Caco-2 (cell line): Measurements from ENCODE around the gene UBAP2. TPM values are rescaled to one million over a fixed set of nuclear protein-coding genes. Genes with fewer than 3 reads are reported as not detected.

Experiments
- BruUV-seq: library from RNA; stranded (reverse); fragments of 400-500 nt; replicated peaks from 2 replicates; lab custom pipeline; 2021; lab: Mats Ljungman, UMichigan
- CTCF ChIA-PET: fragments of 300-600 bp; sonication (Branson Sonifier 250); formaldehyde crosslinking; loops from one replicate; lab custom pipeline; 2022; ENCODE audit warnings: antibody characterized with exemption; lab: Charles Lee
- POLR2A ChIA-PET: fragments of 300-600 bp; sonication (Branson Sonifier 250); formaldehyde crosslinking; loops from one replicate; lab custom pipeline; 2022; ENCODE audit warnings: antibody characterized with exemption; lab: Charles Lee
- DNase-seq, 2 experiments: peaks; one replicate each; pipeline versions ENCODE4 v3.0.0 to v3.0.0-alpha.2; 2020 to 2022
- H3K27me3 ChIP-seq: replicated peaks from 2 replicates; pipeline ENCODE4 v1.6.0; 2011; ENCODE audit warnings: low read length; ENCODE audit not compliant: control insufficient read depth, insufficient read depth
- H3K36me3 ChIP-seq: 2 replicates; pipeline ENCODE4 v1.5.1; 2011; ENCODE audit warnings: low read length; ENCODE audit not compliant: control insufficient read depth, insufficient read depth
- H3K4me1 ChIP-seq: fragments of 250-450 bp; sonication (Bioruptor Pico); 2 replicates; pipeline ENCODE4 v1.5.1; 2020; ENCODE audit warnings: mild to moderate bottlenecking
- H3K4me3 ChIP-seq: 2 replicates; pipeline ENCODE4 v1.5.1; 2011; ENCODE audit warnings: low read depth, mild to moderate bottlenecking, control low read depth, low read length
- H3K9me3 ChIP-seq: fragments of 250-450 bp; sonication (Bioruptor Pico); 2 replicates; pipeline ENCODE4 v1.5.1; 2020; ENCODE audit warnings: mild to moderate bottlenecking, moderate library complexity
- H3K27ac Mint-ChIP-seq: one replicate; pipeline ENCODE4 v1.8.0; 2022; ENCODE audit warnings: mixed read lengths; ENCODE audit not compliant: unreplicated experiment
- H3K27me3 Mint-ChIP-seq: one replicate; pipeline ENCODE4 v1.8.0; 2022; ENCODE audit warnings: mixed read lengths; ENCODE audit not compliant: insufficient read depth, unreplicated experiment
- H3K36me3 Mint-ChIP-seq: one replicate; pipeline ENCODE4 v1.8.0; 2022; ENCODE audit warnings: mild to moderate bottlenecking, mixed read lengths; ENCODE audit not compliant: insufficient read depth, unreplicated experiment
- H3K4me1 Mint-ChIP-seq: one replicate; pipeline ENCODE4 v1.8.0; 2022; ENCODE audit warnings: low read depth, mixed read lengths; ENCODE audit not compliant: unreplicated experiment
- H3K4me3 Mint-ChIP-seq: one replicate; pipeline ENCODE4 v1.8.0; 2022; ENCODE audit warnings: mild to moderate bottlenecking, moderate library complexity, mixed read lengths; ENCODE audit not compliant: unreplicated experiment
- H3K9me3 Mint-ChIP-seq: one replicate; pipeline ENCODE4 v1.8.0; 2022; ENCODE audit warnings: mixed read lengths; ENCODE audit not compliant: unreplicated experiment
- CTCF ChIP-seq, 2 experiments: fragments of 200-600 bp in 1 of 2; IDR thresholded peaks; 1 replicate in 1 of 2; 2 replicates in 1 of 2; pipeline versions ENCODE4 v1.5.1 to v1.8.0; 2011 to 2022; ENCODE audit warnings: antibody characterized with exemption in 1 of 2, control low read depth in 1 of 2, inconsistent platforms in 1 of 2, low read depth in 1 of 2, low read length in 1 of 2, mild to moderate bottlenecking in 1 of 2, moderate library complexity in 1 of 2; ENCODE audit not compliant: insufficient read depth in 1 of 2, severe bottlenecking in 1 of 2, unreplicated experiment in 1 of 2
- intact Hi-C: fragments of 100-400 bp; cut with micrococcal nuclease; formaldehyde crosslinking; loops from one replicate; pipeline ENCODE4 v1.10.0; 2022; ENCODE audit not compliant: unreplicated experiment
- total RNA-seq: library from RNA; stranded (reverse); gene quantifications from 2 replicates; pipeline ENCODE4 v1.2.3, GENCODE V29; 2022

The UBAP2 gene
- total RNA-seq, 1 experiment from 2014 or later, result 87.5 TPM

DNA sequence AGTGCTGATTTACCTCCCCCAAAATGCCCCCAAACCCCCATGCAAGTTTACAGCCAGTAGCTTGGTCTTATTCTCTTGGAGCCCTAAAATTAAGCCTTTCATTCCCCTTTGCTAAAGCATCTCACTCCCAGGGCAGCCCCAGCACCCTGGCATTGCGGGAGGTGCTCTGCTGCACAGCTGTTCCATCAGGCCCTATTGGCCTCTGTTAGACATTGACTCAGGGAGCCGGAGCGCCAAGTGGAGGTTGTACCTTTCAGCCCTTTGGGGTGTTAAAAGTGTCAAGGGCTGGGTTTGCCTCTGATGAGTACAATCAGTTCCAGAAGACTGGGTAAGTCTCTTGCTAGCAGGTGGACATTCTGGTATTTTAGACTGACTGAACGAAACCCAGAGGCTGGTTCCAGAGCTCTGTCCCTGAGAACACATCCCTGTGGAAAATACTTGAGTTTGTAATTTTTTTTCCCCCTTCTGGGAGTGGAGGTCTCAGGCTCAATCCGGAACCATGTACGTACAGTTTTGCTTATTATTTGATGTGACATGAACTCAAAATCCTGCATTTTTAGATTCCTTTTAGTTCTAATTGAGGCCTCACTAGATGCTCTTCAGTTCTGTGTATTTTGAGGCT, 129.3 kb downstream of the UBAP2 start:
- TF ChIP-seq CTCF (IDR thresholded peaks at IDR 0.05; ENCODE audit: insufficient read depth in 1 of 2, low read depth in 1 of 2, low read length in 1 of 2, severe bottlenecking in 1 of 2, unreplicated experiment in 1 of 2), result no peak
- Histone ChIP-seq H3K27me3 (no peaks in the 10 kb centered on the region), H3K4me1 (no peaks in the 10 kb centered on the region), H3K9me3 (no peaks in the 10 kb centered on the region), H3K4me3 (no peak overlapping the region), H3K36me3 (peaks cover 12% of the 10 kb centered on the region)
- ChIA-PET CTCF (interaction anchor here (0.5 kb wide), 1 partner anchor 170 kb away, joined by 6 read pairs; no protein-coding TSS in a partner anchor), POLR2A (no interaction called here)
- peaks cover 12% of the 10 kb centered on the region for H3K4me1 Mint-ChIP-seq
- BruUV-seq, result no TSS peak
- intact Hi-C loops, result no loop called here
- no peaks in the 10 kb centered on the region for H3K27me3 Mint-ChIP-seq
- H3K9me3 Mint-ChIP-seq, result no peaks in the 10 kb centered on the region
- H3K4me3 Mint-ChIP-seq, result no peak overlapping the region
- H3K27ac Mint-ChIP-seq, result no peak overlapping the region
- no peak for DNase-seq
- peaks cover 100% of the 10 kb centered on the region for H3K36me3 Mint-ChIP-seq

- Mint-ChIP-seq H3K27me3 (no peaks in the 10 kb centered on the region), H3K4me3 (no peak overlapping the region), H3K36me3 (peaks cover 97% of the 10 kb centered on the region), H3K4me1 (peaks cover 12% of the 10 kb centered on the region), H3K27ac (no peak overlapping the region), H3K9me3 (no peaks in the 10 kb centered on the region)
- ChIA-PET POLR2A (interaction anchor here (0.7 kb wide), 1 partner anchor 63 kb away, joined by 3 read pairs; no protein-coding TSS in a partner anchor), CTCF (interaction anchor here (0.6 kb wide), 2 partner anchors 31 to 104 kb away, joined by 3 to 4 read pairs; no protein-coding TSS in a partner anchor)
- intact Hi-C loops, result no loop called here
- Histone ChIP-seq H3K9me3 (no peaks in the 10 kb centered on the region), H3K27me3 (no peaks in the 10 kb centered on the region), H3K4me1 (no peaks in the 10 kb centered on the region), H3K4me3 (no peak overlapping the region), H3K36me3 (peaks cover 4% of the 10 kb centered on the region)
- TF ChIP-seq CTCF (IDR thresholded peaks at IDR 0.05; ENCODE audit: insufficient read depth in 1 of 2, low read depth in 1 of 2, low read length in 1 of 2, severe bottlenecking in 1 of 2, unreplicated experiment in 1 of 2), result no peak
- no peak for DNase-seq
- no TSS peak for BruUV-seq
Observed at GRCh38 chr9:33917036-33917435, 131.7 kb downstream of the UBAP2 start.

- Mint-ChIP-seq H3K9me3 (no peaks in the 10 kb centered on the region), H3K27me3 (no peaks in the 10 kb centered on the region), H3K36me3 (peaks cover 88% of the 10 kb centered on the region), H3K4me1 (peaks cover 12% of the 10 kb centered on the region), H3K27ac (peak overlapping the region; percentile 66), H3K4me3 (peak overlapping the region; percentile 6)
- intact Hi-C loops, result no loop called here
- no peak for DNase-seq
- no peak for TF ChIP-seq CTCF (IDR thresholded peaks at IDR 0.05; ENCODE audit: insufficient read depth in 1 of 2, low read depth in 1 of 2, low read length in 1 of 2, severe bottlenecking in 1 of 2, unreplicated experiment in 1 of 2)
- Histone ChIP-seq H3K9me3 (no peaks in the 10 kb centered on the region), H3K27me3 (no peaks in the 10 kb centered on the region), H3K4me3 (no peak overlapping the region), H3K4me1 (no peaks in the 10 kb centered on the region), H3K36me3 (peaks cover 1% of the 10 kb centered on the region)
- ChIA-PET CTCF (no interaction called here), POLR2A (no interaction called here)
- no TSS peak for BruUV-seq
Observed at GRCh38 chr9:33914887-33915628, 133.6 kb downstream of the UBAP2 start.
